ENCODE data around the gene CD44.

DNA sequence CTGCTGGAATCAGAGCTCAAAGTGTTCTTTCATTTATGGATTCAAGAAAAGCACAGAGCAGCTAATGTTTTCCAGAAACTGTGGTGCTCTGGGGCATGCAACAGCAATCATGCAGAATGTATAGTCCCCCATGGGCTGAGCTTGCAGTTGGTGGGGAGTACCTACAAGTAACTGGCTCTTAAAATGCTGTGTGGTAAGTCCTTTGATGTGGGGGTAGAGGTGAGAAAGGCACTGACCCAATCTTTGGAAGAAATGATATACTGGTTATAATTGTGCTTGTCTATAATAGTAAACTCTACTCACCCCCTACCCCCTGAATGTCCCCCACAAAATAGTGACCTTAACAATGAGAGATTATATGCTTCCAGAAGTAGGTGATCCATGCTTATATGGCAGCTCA, 29.1 kb upstream of the CD44 start:
- TF ChIP-seq POLR2AphosphoS5 (IDR thresholded peaks at IDR 0.05) (no peak), POLR2A (IDR thresholded peaks at IDR 0.05) (no peak), EP300 (IDR thresholded peaks at IDR 0.05) (no peak)
- TF ChIP-seq, protein P1, sequence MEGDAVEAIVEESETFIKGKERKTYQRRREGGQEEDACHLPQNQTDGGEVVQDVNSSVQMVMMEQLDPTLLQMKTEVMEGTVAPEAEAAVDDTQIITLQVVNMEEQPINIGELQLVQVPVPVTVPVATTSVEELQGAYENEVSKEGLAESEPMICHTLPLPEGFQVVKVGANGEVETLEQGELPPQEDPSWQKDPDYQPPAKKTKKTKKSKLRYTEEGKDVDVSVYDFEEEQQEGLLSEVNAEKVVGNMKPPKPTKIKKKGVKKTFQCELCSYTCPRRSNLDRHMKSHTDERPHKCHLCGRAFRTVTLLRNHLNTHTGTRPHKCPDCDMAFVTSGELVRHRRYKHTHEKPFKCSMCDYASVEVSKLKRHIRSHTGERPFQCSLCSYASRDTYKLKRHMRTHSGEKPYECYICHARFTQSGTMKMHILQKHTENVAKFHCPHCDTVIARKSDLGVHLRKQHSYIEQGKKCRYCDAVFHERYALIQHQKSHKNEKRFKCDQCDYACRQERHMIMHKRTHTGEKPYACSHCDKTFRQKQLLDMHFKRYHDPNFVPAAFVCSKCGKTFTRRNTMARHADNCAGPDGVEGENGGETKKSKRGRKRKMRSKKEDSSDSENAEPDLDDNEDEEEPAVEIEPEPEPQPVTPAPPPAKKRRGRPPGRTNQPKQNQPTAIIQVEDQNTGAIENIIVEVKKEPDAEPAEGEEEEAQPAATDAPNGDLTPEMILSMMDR (IDR thresholded peaks at IDR 0.05): no peak

Data from gastroesophageal sphincter (tissue), 3 donors.